ENCODE results near the gene DMWD.

GRCh38 chr19:45773384-45773783 lies 19.3 kb downstream of the DMWD start:
- no peak for TF ChIP-seq POLR2AphosphoS5 (IDR thresholded peaks at IDR 0.05; ENCODE audit: low read depth, low read length)
- TF ChIP-seq, protein P1, sequence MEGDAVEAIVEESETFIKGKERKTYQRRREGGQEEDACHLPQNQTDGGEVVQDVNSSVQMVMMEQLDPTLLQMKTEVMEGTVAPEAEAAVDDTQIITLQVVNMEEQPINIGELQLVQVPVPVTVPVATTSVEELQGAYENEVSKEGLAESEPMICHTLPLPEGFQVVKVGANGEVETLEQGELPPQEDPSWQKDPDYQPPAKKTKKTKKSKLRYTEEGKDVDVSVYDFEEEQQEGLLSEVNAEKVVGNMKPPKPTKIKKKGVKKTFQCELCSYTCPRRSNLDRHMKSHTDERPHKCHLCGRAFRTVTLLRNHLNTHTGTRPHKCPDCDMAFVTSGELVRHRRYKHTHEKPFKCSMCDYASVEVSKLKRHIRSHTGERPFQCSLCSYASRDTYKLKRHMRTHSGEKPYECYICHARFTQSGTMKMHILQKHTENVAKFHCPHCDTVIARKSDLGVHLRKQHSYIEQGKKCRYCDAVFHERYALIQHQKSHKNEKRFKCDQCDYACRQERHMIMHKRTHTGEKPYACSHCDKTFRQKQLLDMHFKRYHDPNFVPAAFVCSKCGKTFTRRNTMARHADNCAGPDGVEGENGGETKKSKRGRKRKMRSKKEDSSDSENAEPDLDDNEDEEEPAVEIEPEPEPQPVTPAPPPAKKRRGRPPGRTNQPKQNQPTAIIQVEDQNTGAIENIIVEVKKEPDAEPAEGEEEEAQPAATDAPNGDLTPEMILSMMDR (IDR thresholded peaks at IDR 0.05), result no peak
- TF ChIP-seq, protein P2, sequence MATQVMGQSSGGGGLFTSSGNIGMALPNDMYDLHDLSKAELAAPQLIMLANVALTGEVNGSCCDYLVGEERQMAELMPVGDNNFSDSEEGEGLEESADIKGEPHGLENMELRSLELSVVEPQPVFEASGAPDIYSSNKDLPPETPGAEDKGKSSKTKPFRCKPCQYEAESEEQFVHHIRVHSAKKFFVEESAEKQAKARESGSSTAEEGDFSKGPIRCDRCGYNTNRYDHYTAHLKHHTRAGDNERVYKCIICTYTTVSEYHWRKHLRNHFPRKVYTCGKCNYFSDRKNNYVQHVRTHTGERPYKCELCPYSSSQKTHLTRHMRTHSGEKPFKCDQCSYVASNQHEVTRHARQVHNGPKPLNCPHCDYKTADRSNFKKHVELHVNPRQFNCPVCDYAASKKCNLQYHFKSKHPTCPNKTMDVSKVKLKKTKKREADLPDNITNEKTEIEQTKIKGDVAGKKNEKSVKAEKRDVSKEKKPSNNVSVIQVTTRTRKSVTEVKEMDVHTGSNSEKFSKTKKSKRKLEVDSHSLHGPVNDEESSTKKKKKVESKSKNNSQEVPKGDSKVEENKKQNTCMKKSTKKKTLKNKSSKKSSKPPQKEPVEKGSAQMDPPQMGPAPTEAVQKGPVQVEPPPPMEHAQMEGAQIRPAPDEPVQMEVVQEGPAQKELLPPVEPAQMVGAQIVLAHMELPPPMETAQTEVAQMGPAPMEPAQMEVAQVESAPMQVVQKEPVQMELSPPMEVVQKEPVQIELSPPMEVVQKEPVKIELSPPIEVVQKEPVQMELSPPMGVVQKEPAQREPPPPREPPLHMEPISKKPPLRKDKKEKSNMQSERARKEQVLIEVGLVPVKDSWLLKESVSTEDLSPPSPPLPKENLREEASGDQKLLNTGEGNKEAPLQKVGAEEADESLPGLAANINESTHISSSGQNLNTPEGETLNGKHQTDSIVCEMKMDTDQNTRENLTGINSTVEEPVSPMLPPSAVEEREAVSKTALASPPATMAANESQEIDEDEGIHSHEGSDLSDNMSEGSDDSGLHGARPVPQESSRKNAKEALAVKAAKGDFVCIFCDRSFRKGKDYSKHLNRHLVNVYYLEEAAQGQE (IDR thresholded peaks at IDR 0.05; ENCODE audit: insufficient read depth in 1 of 2, low read depth in 2 of 2, low read length in 1 of 2), result no peak
